ENCODE results near the gene TNFRSF18. TPM values are rescaled to one million over a fixed set of nuclear protein-coding genes. Genes with fewer than 3 reads are reported as not detected.

TNFRSF18 gene
- total and polyA plus RNA-seq, 4 donors: 0.20 to 0.68 (median 0.29) TPM

GRCh38 chr1:1240822-1241587 is 34.6 kb upstream of the TNFRSF18 start:
- Histone ChIP-seq H3K9me3 (ENCODE audit: control insufficient read depth, insufficient read depth, low read length) (no peaks in the 10 kb centered on the region), H3K4me3 (ENCODE audit: low read depth, low read length) (no peak overlapping the region), H3K36me3 (ENCODE audit: control insufficient read depth, insufficient read depth, low read length) (peaks cover 45% of the 10 kb centered on the region), H3K27ac (ENCODE audit: low read depth, low read length) (no peak overlapping the region), H3K4me1 (ENCODE audit: control insufficient read depth, insufficient read depth, low read length) (peaks cover 42% of the 10 kb centered on the region), H3K27me3 (ENCODE audit: control insufficient read depth, insufficient read depth, low read length) (peaks cover 40% of the 10 kb centered on the region)
- WGBS (ENCODE audit: insufficient coverage): 73% methylated on average over 21 of the region's 23 CpGs
- DNase-seq (ENCODE audit: low read depth in 4 of 6, low spot score in 6 of 6): no peak

- Histone ChIP-seq H3K36me3 (ENCODE audit: control insufficient read depth, insufficient read depth, low read length) (peaks cover 47% of the 10 kb centered on the region), H3K4me3 (ENCODE audit: low read depth, low read length) (no peak overlapping the region), H3K27me3 (ENCODE audit: control insufficient read depth, insufficient read depth, low read length) (peaks cover 33% of the 10 kb centered on the region), H3K9me3 (ENCODE audit: control insufficient read depth, insufficient read depth, low read length) (no peaks in the 10 kb centered on the region), H3K4me1 (ENCODE audit: control insufficient read depth, insufficient read depth, low read length) (peaks cover 42% of the 10 kb centered on the region), H3K27ac (ENCODE audit: low read depth, low read length) (no peak overlapping the region)
- 60% methylated on average over 1 of the region's 11 CpGs for WGBS (ENCODE audit: insufficient coverage)
- no peak for DNase-seq (ENCODE audit: low read depth in 4 of 6, low spot score in 6 of 6)
Observed at GRCh38 chr1:1240348-1240732, 33.9 kb upstream of the TNFRSF18 start.

GRCh38 chr1:1239614-1240347 is 33.4 kb upstream of the TNFRSF18 start:
- no peak overlapping the region for H3K4me3 ChIP-seq (ENCODE audit: low read depth, low read length)
- H3K27ac ChIP-seq (ENCODE audit: low read depth, low read length): no peak overlapping the region
- no peaks in the 10 kb centered on the region for H3K9me3 ChIP-seq (ENCODE audit: control insufficient read depth, insufficient read depth, low read length)
- peaks cover 53% of the 10 kb centered on the region for H3K36me3 ChIP-seq (ENCODE audit: control insufficient read depth, insufficient read depth, low read length)
- peaks cover 31% of the 10 kb centered on the region for H3K27me3 ChIP-seq (ENCODE audit: control insufficient read depth, insufficient read depth, low read length)
- 31% methylated on average over 28 of the region's 30 CpGs for WGBS (ENCODE audit: insufficient coverage)
- peaks cover 42% of the 10 kb centered on the region for H3K4me1 ChIP-seq (ENCODE audit: control insufficient read depth, insufficient read depth, low read length)
- DNase-seq (ENCODE audit: low read depth in 4 of 6, low spot score in 6 of 6): no peak

- 71% methylated on average over 15 of the region's 15 CpGs for WGBS (ENCODE audit: insufficient coverage)
- Histone ChIP-seq H3K9me3 (ENCODE audit: control insufficient read depth, insufficient read depth, low read length) (no peaks in the 10 kb centered on the region), H3K27me3 (ENCODE audit: control insufficient read depth, insufficient read depth, low read length) (peaks cover 30% of the 10 kb centered on the region), H3K36me3 (ENCODE audit: control insufficient read depth, insufficient read depth, low read length) (peaks cover 58% of the 10 kb centered on the region), H3K4me1 (ENCODE audit: control insufficient read depth, insufficient read depth, low read length) (peaks cover 42% of the 10 kb centered on the region), H3K27ac (ENCODE audit: low read depth, low read length) (no peak overlapping the region), H3K4me3 (ENCODE audit: low read depth, low read length) (no peak overlapping the region)
- no peak for DNase-seq (ENCODE audit: low read depth in 4 of 6, low spot score in 6 of 6)
Observed at GRCh38 chr1:1239227-1239613, 32.8 kb upstream of the TNFRSF18 start.

- Histone ChIP-seq H3K4me3 (ENCODE audit: low read depth, low read length) (no peak overlapping the region), H3K27ac (ENCODE audit: low read depth, low read length) (no peak overlapping the region), H3K9me3 (ENCODE audit: control insufficient read depth, insufficient read depth, low read length) (no peaks in the 10 kb centered on the region), H3K36me3 (ENCODE audit: control insufficient read depth, insufficient read depth, low read length) (peaks cover 63% of the 10 kb centered on the region), H3K4me1 (ENCODE audit: control insufficient read depth, insufficient read depth, low read length) (peaks cover 42% of the 10 kb centered on the region), H3K27me3 (ENCODE audit: control insufficient read depth, insufficient read depth, low read length) (peaks cover 29% of the 10 kb centered on the region)
- WGBS (ENCODE audit: insufficient coverage): 65% methylated on average over 19 of the region's 19 CpGs
- no peak for DNase-seq (ENCODE audit: low read depth in 4 of 6, low spot score in 6 of 6)
Observed at GRCh38 chr1:1238702-1239178, 32.3 kb upstream of the TNFRSF18 start.

- H3K36me3 ChIP-seq (ENCODE audit: control insufficient read depth, insufficient read depth, low read length): peaks cover 62% of the 10 kb centered on the region
- H3K27ac ChIP-seq (ENCODE audit: low read depth, low read length): no peak overlapping the region
- H3K27me3 ChIP-seq (ENCODE audit: control insufficient read depth, insufficient read depth, low read length): peaks cover 29% of the 10 kb centered on the region
- peaks cover 42% of the 10 kb centered on the region for H3K4me1 ChIP-seq (ENCODE audit: control insufficient read depth, insufficient read depth, low read length)
- 45% methylated on average over 48 of the region's 48 CpGs for WGBS (ENCODE audit: insufficient coverage)
- DNase-seq (ENCODE audit: low read depth in 4 of 6, low spot score in 6 of 6): no peak
- H3K4me3 ChIP-seq (ENCODE audit: low read depth, low read length): no peak overlapping the region
- H3K9me3 ChIP-seq (ENCODE audit: control insufficient read depth, insufficient read depth, low read length): no peaks in the 10 kb centered on the region
Observed at GRCh38 chr1:1237874-1238701, 31.7 kb upstream of the TNFRSF18 start.

GRCh38 chr1:1236945-1237873 is 30.8 kb upstream of the TNFRSF18 start:
- DNase-seq (ENCODE audit: low read depth in 4 of 6, low spot score in 6 of 6): no peak
- Histone ChIP-seq H3K36me3 (ENCODE audit: control insufficient read depth, insufficient read depth, low read length) (peaks cover 58% of the 10 kb centered on the region), H3K9me3 (ENCODE audit: control insufficient read depth, insufficient read depth, low read length) (no peaks in the 10 kb centered on the region), H3K4me3 (ENCODE audit: low read depth, low read length) (no peak overlapping the region), H3K4me1 (ENCODE audit: control insufficient read depth, insufficient read depth, low read length) (peaks cover 48% of the 10 kb centered on the region), H3K27ac (ENCODE audit: low read depth, low read length) (no peak overlapping the region), H3K27me3 (ENCODE audit: control insufficient read depth, insufficient read depth, low read length) (peaks cover 29% of the 10 kb centered on the region)
- 61% methylated on average over 29 of the region's 34 CpGs for WGBS (ENCODE audit: insufficient coverage)

GRCh38 chr1:1236176-1236763 is 29.9 kb upstream of the TNFRSF18 start:
- Histone ChIP-seq H3K4me1 (ENCODE audit: control insufficient read depth, insufficient read depth, low read length) (peaks cover 48% of the 10 kb centered on the region), H3K27ac (ENCODE audit: low read depth, low read length) (no peak overlapping the region), H3K27me3 (ENCODE audit: control insufficient read depth, insufficient read depth, low read length) (peaks cover 29% of the 10 kb centered on the region), H3K4me3 (ENCODE audit: low read depth, low read length) (no peak overlapping the region), H3K36me3 (ENCODE audit: control insufficient read depth, insufficient read depth, low read length) (peaks cover 51% of the 10 kb centered on the region), H3K9me3 (ENCODE audit: control insufficient read depth, insufficient read depth, low read length) (no peaks in the 10 kb centered on the region)
- 78% methylated on average over 20 of the region's 22 CpGs for WGBS (ENCODE audit: insufficient coverage)
- DNase-seq (ENCODE audit: low read depth in 4 of 6, low spot score in 6 of 6): no peak

Measured in spinal cord (tissue), 10 donors.